H1 (cell line): ENCODE data around the gene FBXL17. TPM values are rescaled to one million over a fixed set of nuclear protein-coding genes. Genes with fewer than 3 reads are reported as not detected.

Experiments
- CTCF ChIA-PET: fragments of 300-600 bp; sonication (Branson Sonifier 250); formaldehyde crosslinking; loops from one replicate; lab custom pipeline; 2021; ENCODE audit not compliant: partially characterized antibody; lab: Charles Lee
- POLR2A ChIA-PET: fragments of 300-600 bp; sonication (Branson Sonifier 250); formaldehyde crosslinking; loops from one replicate; lab custom pipeline; 2021; ENCODE audit warnings: inconsistent platforms; ENCODE audit not compliant: partially characterized antibody; lab: Charles Lee
- DNase-seq, 2 experiments: peaks; one replicate each; pipeline versions ENCODE4 v3.0.0 to v3.0.0-alpha.2; 2010 to 2022; ENCODE audit warnings: low spot score in 2 of 2, low read depth in 1 of 2, mixed read lengths in 1 of 2
- FAIRE-seq: peaks from 2 replicates; lab custom pipeline; 2011; peaks lifted over from hg19 to GRCh38; lab: Jason Lieb, UNC
- H2AFZ ChIP-seq: 2 replicates; pipeline ENCODE4 v1.8.1; 2012; ENCODE audit warnings: low read length, inconsistent platforms
- H2AK5ac ChIP-seq: 2 replicates; pipeline ENCODE4 v1.6.1; 2013; ENCODE audit warnings: low read depth, low read length
- H2BK120ac ChIP-seq: replicated peaks from 2 replicates; pipeline ENCODE3; 2013; ENCODE audit warnings: low read depth, low read length, inconsistent platforms
- H2BK12ac ChIP-seq: 2 replicates; pipeline ENCODE4 v1.6.1; 2013; ENCODE audit warnings: low read depth, low read length
- H2BK15ac ChIP-seq: 2 replicates; pipeline ENCODE4 v1.6.1; 2013; ENCODE audit warnings: low read length
- H2BK20ac ChIP-seq: 2 replicates; pipeline ENCODE4 v1.6.1; 2013; ENCODE audit warnings: low read length
- H2BK5ac ChIP-seq: 2 replicates; pipeline ENCODE4 v1.6.1; 2013; ENCODE audit warnings: low read depth, low read length
- H3K14ac ChIP-seq: 2 replicates; pipeline ENCODE4 v1.6.1; 2013; ENCODE audit warnings: inconsistent platforms; ENCODE audit not compliant: insufficient read length
- H3K18ac ChIP-seq: 2 replicates; pipeline ENCODE4 v1.6.1; 2013; ENCODE audit warnings: low read length; ENCODE audit errors: extremely low read depth
- H3K23ac ChIP-seq: 2 replicates; pipeline ENCODE4 v1.6.1; 2013; ENCODE audit warnings: inconsistent platforms; ENCODE audit not compliant: insufficient read length
- H3K23me2 ChIP-seq: 2 replicates; pipeline ENCODE4 v1.6.1; 2013; ENCODE audit warnings: low read depth, low read length
- H3K27ac ChIP-seq: 2 replicates; pipeline ENCODE4 v1.6.1; 2011; ENCODE audit warnings: low read depth, low read length, inconsistent platforms
- H3K27me3 ChIP-seq, 4 experiments: replicated peaks in 1 of 4; 1 replicate in 1 of 4; 2 replicates in 3 of 4; pipeline versions ENCODE4 v1.6.1 to v1.8.1; 2011 to 2013; ENCODE audit warnings: low read length in 3 of 4, mild to moderate bottlenecking in 3 of 4, inconsistent platforms in 2 of 4, mixed read lengths in 2 of 4, moderate library complexity in 1 of 4; ENCODE audit not compliant: control insufficient read depth in 3 of 4, insufficient read depth in 3 of 4; ENCODE audit errors: extremely low read depth in 1 of 4
- H3K36me3 ChIP-seq, 4 experiments: 2 replicates each; pipeline versions ENCODE4 v1.6.1 to v1.8.1; 2011 to 2013; ENCODE audit warnings: mild to moderate bottlenecking in 4 of 4, low read length in 3 of 4, moderate library complexity in 2 of 4, control low read depth in 1 of 4, inconsistent platforms in 1 of 4; ENCODE audit not compliant: insufficient read depth in 4 of 4, control insufficient read depth in 2 of 4
- H3K4ac ChIP-seq: replicated peaks from 2 replicates; pipeline ENCODE3; 2013; ENCODE audit warnings: low read length, low read depth, mixed read lengths, inconsistent platforms; ENCODE audit not compliant: insufficient read length
- H3K4me1 ChIP-seq, 4 experiments: replicated peaks in 1 of 4; 1 replicate in 1 of 4; 2 replicates in 3 of 4; pipeline versions ENCODE4 v1.6.1 to v1.8.1; 2011 to 2013; ENCODE audit warnings: low read length in 3 of 4, inconsistent platforms in 2 of 4, mixed read lengths in 1 of 4; ENCODE audit not compliant: insufficient read depth in 4 of 4, control insufficient read depth in 3 of 4
- H3K4me2 ChIP-seq, 2 experiments: 2 replicates each; pipeline versions ENCODE4 v1.6.1 to v1.8.1; 2011 to 2013; ENCODE audit warnings: low read depth in 2 of 2, low read length in 2 of 2, control low read depth in 1 of 2, inconsistent platforms in 1 of 2, mild to moderate bottlenecking in 1 of 2; ENCODE audit not compliant: insufficient read depth in 1 of 2
- H3K4me3 ChIP-seq, 4 experiments: fragments of 200-600, 300-600 bp in 1 of 4; sonication (generic), shearing (Covaris generic), sonication (Bioruptor Twin) in 1 of 4; 2 replicates each; pipeline versions ENCODE4 v1.5.1 to v1.8.1; 2011 to 2016; ENCODE audit warnings: low read length in 4 of 4, low read depth in 3 of 4, control low read depth in 2 of 4, inconsistent platforms in 2 of 4, mild to moderate bottlenecking in 2 of 4, mixed read lengths in 1 of 4, moderate library complexity in 1 of 4; ENCODE audit not compliant: insufficient read depth in 2 of 4; ENCODE audit errors: extremely low read depth in 1 of 4
- H3K56ac ChIP-seq: replicated peaks from 2 replicates; pipeline ENCODE3; 2013; ENCODE audit warnings: low read depth, mild to moderate bottlenecking, mixed read lengths, low read length, inconsistent platforms; ENCODE audit not compliant: insufficient read length
- H3K79me1 ChIP-seq: 2 replicates; pipeline ENCODE4 v1.6.1; 2013; ENCODE audit warnings: low read depth, low read length, control low read depth
- H3K79me2 ChIP-seq, 2 experiments: 2 replicates each; pipeline versions ENCODE4 v1.6.1 to v1.8.1; 2012 to 2013; ENCODE audit warnings: low read length in 2 of 2, mild to moderate bottlenecking in 2 of 2, inconsistent platforms in 1 of 2; ENCODE audit not compliant: insufficient read depth in 2 of 2, control insufficient read depth in 1 of 2
- H3K9ac ChIP-seq, 4 experiments: replicated peaks in 1 of 4; 1 replicate in 1 of 4; 2 replicates in 3 of 4; pipeline versions ENCODE4 v1.6.1 to v1.8.1; 2011 to 2013; ENCODE audit warnings: low read depth in 3 of 4, low read length in 3 of 4, control low read depth in 2 of 4, mild to moderate bottlenecking in 2 of 4, moderate library complexity in 2 of 4, inconsistent platforms in 1 of 4; ENCODE audit errors: extremely low read depth in 1 of 4
- H3K9me3 ChIP-seq, 2 experiments: 2 replicates each; pipeline versions ENCODE4 v1.6.1 to v1.8.1; 2012 to 2013; ENCODE audit warnings: mild to moderate bottlenecking in 2 of 2, moderate library complexity in 2 of 2, control low read depth in 1 of 2, inconsistent platforms in 1 of 2, low read depth in 1 of 2, low read length in 1 of 2, mixed read lengths in 1 of 2; ENCODE audit not compliant: insufficient read depth in 2 of 2
- H4K20me1 ChIP-seq, 2 experiments: replicated peaks in 1 of 2; 2 replicates each; pipeline versions ENCODE3 to v1.8.1; 2011 to 2013; ENCODE audit warnings: inconsistent platforms in 2 of 2, low read length in 2 of 2, mild to moderate bottlenecking in 1 of 2; ENCODE audit not compliant: insufficient read depth in 2 of 2, control insufficient read depth in 1 of 2
- H4K5ac ChIP-seq: 2 replicates; pipeline ENCODE4 v1.6.1; 2013; ENCODE audit warnings: low read length, low read depth, mixed read lengths, inconsistent platforms; ENCODE audit not compliant: insufficient read length
- H4K8ac ChIP-seq: 2 replicates; pipeline ENCODE4 v1.8.0; 2013; ENCODE audit warnings: mild to moderate bottlenecking, moderate library complexity, low read length, inconsistent platforms; ENCODE audit not compliant: insufficient read depth; ENCODE audit errors: extremely low read depth
- H4K91ac ChIP-seq: replicated peaks from 2 replicates; pipeline ENCODE3; 2013; ENCODE audit warnings: low read length, mixed read lengths, inconsistent platforms; ENCODE audit not compliant: insufficient read length
- FOSL1 ChIP-seq: IDR thresholded peaks from 2 replicates; pipeline ENCODE4 v1.6.1; 2011; ENCODE audit warnings: mild to moderate bottlenecking, low read depth, low read length, moderate library complexity; ENCODE audit not compliant: insufficient read depth
- RBBP5 ChIP-seq: IDR thresholded peaks from 2 replicates; pipeline ENCODE4 v1.7.1; 2012; ENCODE audit warnings: low read depth, mild to moderate bottlenecking, inconsistent platforms, low read length, moderate library complexity, borderline replicate concordance
- SP4 ChIP-seq: IDR thresholded peaks from 2 replicates; pipeline ENCODE4 v1.6.1; 2012; ENCODE audit warnings: low read length, inconsistent platforms
- polyA plus RNA-seq, 7 experiments: library from polyadenylated mRNA; depleted of rRNA in 3 of 7; stranded (reverse) in 5 of 7; unstranded in 2 of 7; fragments of >200 nt in 5 of 7; fragments of 200-250 nt in 2 of 7; gene quantifications; 1 replicate in 5 of 7; 2 replicates in 1 of 7; 4 replicates in 1 of 7; pipeline versions ENCODE4 v1.2.1 to v1.2.3, GENCODE V29; 2011 to 2013; ENCODE audit warnings: missing spikeins in 2 of 7, mixed read lengths in 2 of 7
- total RNA-seq: library from RNA; stranded (reverse); fragmentation: NEBNext Ultra II Directional; extraction: Animal tissue kit (Norgen Biotek cat#: 25700); gene quantifications from 2 replicates; pipeline ENCODE4 v1.2.1, GENCODE V29; 2021
- TF ChIP-seq, protein P1 (sequence below): IDR thresholded peaks from 2 replicates; pipeline ENCODE4 v1.6.1; 2012; ENCODE audit warnings: inconsistent platforms
- TF ChIP-seq, protein P2 (sequence below): IDR thresholded peaks from 2 replicates; pipeline ENCODE4 v1.6.1; 2011; ENCODE audit warnings: low read depth, mild to moderate bottlenecking, low read length; ENCODE audit not compliant: insufficient read depth

FBXL17 gene
- total and polyA plus RNA-seq, 2 of the 8 experiments (the other 6 are each of a cell fraction or from before 2014, with no cell fraction given), result 0.35 to 4.3 TPM

DNA sequence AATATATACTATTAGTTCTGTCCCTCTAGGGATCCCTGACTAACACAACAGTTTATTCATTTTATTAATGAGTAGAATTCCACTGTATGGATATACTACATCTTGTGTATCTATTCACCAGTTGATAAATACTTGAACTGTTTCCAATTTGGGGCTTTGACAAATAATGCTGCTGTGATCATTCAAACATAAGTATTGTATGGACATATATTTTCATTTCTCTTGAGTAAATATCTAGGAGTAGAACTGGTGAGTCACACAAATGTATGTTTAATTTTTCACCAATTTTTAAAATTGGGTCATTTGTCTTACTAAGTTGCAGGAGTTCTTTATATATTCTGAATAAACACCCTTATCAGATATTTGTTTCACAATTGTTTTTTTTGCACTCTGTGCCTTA, 149.1 kb downstream of the FBXL17 start:
- Histone ChIP-seq H4K5ac (no peak overlapping the region), H4K8ac (no peak overlapping the region), H3K14ac (no peak overlapping the region), H3K23ac (no peak overlapping the region), H2BK20ac (no peak overlapping the region), H3K27me3 (no peaks in the 10 kb centered on the region), H3K79me1 (no peaks in the 10 kb centered on the region), H3K9me3 (no peaks in the 10 kb centered on the region), H3K27ac (no peak overlapping the region), H4K91ac (no peak overlapping the region), H2BK120ac (no peak overlapping the region), H3K4me2 (no peak overlapping the region), H2BK5ac (no peak overlapping the region), H3K79me2 (no peaks in the 10 kb centered on the region), H3K36me3 (no peaks in the 10 kb centered on the region), H3K9ac (no peak overlapping the region), H2BK15ac (no peak overlapping the region), H3K23me2 (no peaks in the 10 kb centered on the region), H3K4ac (no peak overlapping the region), H3K56ac (no peak overlapping the region), H3K4me1 (peaks cover 0 to 3% (median 0%) of the 10 kb centered on the region in 4 experiments; a peak in 1 of 7 replicates), H2AFZ (no peak overlapping the region), H3K4me3 (no peak overlapping the region), H3K18ac (no peak overlapping the region), H2AK5ac (no peak overlapping the region), H4K20me1 (no peaks in the 10 kb centered on the region), H2BK12ac (no peak overlapping the region)
- TF ChIP-seq FOSL1 (no peak), RBBP5 (no peak), SP4 (no peak)
- TF ChIP-seq, protein P1, sequence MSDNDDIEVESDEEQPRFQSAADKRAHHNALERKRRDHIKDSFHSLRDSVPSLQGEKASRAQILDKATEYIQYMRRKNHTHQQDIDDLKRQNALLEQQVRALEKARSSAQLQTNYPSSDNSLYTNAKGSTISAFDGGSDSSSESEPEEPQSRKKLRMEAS, result no peak
- TF ChIP-seq, protein P2, sequence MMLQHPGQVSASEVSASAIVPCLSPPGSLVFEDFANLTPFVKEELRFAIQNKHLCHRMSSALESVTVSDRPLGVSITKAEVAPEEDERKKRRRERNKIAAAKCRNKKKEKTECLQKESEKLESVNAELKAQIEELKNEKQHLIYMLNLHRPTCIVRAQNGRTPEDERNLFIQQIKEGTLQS, result no peak
- ChIA-PET POLR2A (no interaction called here), CTCF (interaction anchor here (0.8 to 1.6 kb wide), 4 partner anchors 8 to 32 kb away, joined by 3 to 7 read pairs (median 3); no protein-coding TSS in a partner anchor)
- DNase-seq, result no peak
- no peak for FAIRE-seq
